Measurements from ENCODE around the gene PDE4D.
"Not testable (repeated sequence)": the region's sequence is repeated elsewhere in the genome, so short reads cannot be mapped to it uniquely, and the experiment has no call there.

Gene PDE4D

GRCh38 chr5:59607138-59607765 lies 286.3 kb downstream of the PDE4D start:
- DNase-seq (ENCODE audit: low read depth), result no peak

GRCh38 chr5:59605915-59606314 lies 287.6 kb downstream of the PDE4D start:
- no peak for DNase-seq (ENCODE audit: low read depth)

- no peak for DNase-seq (ENCODE audit: low read depth)
These were observed 289.4 kb downstream of the PDE4D start for GRCh38 chr5:59604111-59604510.

- DNase-seq (ENCODE audit: low read depth), result no peak
These were observed 292.5 kb downstream of the PDE4D start for GRCh38 chr5:59600998-59601397.

GRCh38 chr5:59600153-59600552 lies 293.4 kb downstream of the PDE4D start:
- no peak for DNase-seq (ENCODE audit: low read depth)

- no peak for DNase-seq (ENCODE audit: low read depth)
These were observed 293.8 kb downstream of the PDE4D start for GRCh38 chr5:59599729-59600128.

- no peak for DNase-seq (ENCODE audit: low read depth)
These were observed 295.0 kb downstream of the PDE4D start for GRCh38 chr5:59598547-59598874.

GRCh38 chr5:59597690-59598546 lies 295.6 kb downstream of the PDE4D start:
- no peak for DNase-seq (ENCODE audit: low read depth)

- no peak for DNase-seq (ENCODE audit: low read depth)
These were observed 296.8 kb downstream of the PDE4D start for GRCh38 chr5:59596586-59597350.

- DNase-seq (ENCODE audit: low read depth), result not testable (repeated sequence)
These were observed 299.4 kb downstream of the PDE4D start for GRCh38 chr5:59594118-59594517.

- no peak for DNase-seq (ENCODE audit: low read depth)
These were observed 300.0 kb downstream of the PDE4D start for GRCh38 chr5:59593439-59594007.

GRCh38 chr5:59592101-59592500 lies 301.4 kb downstream of the PDE4D start:
- no peak for DNase-seq (ENCODE audit: low read depth)

GRCh38 chr5:59591162-59591561 lies 302.4 kb downstream of the PDE4D start:
- DNase-seq (ENCODE audit: low read depth), result no peak

GRCh38 chr5:59588922-59589321 lies 304.6 kb downstream of the PDE4D start:
- no peak for DNase-seq (ENCODE audit: low read depth)

GRCh38 chr5:59587489-59588337 lies 305.8 kb downstream of the PDE4D start:
- DNase-seq (ENCODE audit: low read depth), result no peak

- no peak for DNase-seq (ENCODE audit: low read depth)
These were observed 306.7 kb downstream of the PDE4D start for GRCh38 chr5:59586841-59587240.

- no peak for DNase-seq (ENCODE audit: low read depth)
These were observed 308.4 kb downstream of the PDE4D start for GRCh38 chr5:59584858-59585846.

GRCh38 chr5:59583810-59584562 lies 309.5 kb downstream of the PDE4D start:
- DNase-seq (ENCODE audit: low read depth), result no peak

- DNase-seq (ENCODE audit: low read depth), result no peak
These were observed 310.2 kb downstream of the PDE4D start for GRCh38 chr5:59583151-59583809.
